ENCODE measurements around the gene STK11. TPM values are rescaled to one million over a fixed set of nuclear protein-coding genes. Genes with fewer than 3 reads are reported as not detected.

Gene STK11
- total RNA-seq, 1 donor from 2014 or later: 104 TPM

- intact Hi-C loops (cut with DNase I): loop anchor here (1.0 to 10.0 kb wide), 2 partner anchors 19 to 323 kb away; partner anchors contain the start of gene ARID3A
- H3K27ac ChIP-seq: peak overlapping the region; percentile 92 to 99
- TF ChIP-seq CTCF (IDR thresholded peaks at IDR 0.05): no peak
- H3K4me3 ChIP-seq: peak overlapping the region; percentile 67 to 95
- no peaks in the 10 kb centered on the region for H3K9me3 ChIP-seq
- peaks cover 31 to 50% of the 10 kb centered on the region in 2 donors for H3K4me1 ChIP-seq
- no peaks in the 10 kb centered on the region for H3K27me3 ChIP-seq
- H3K36me3 ChIP-seq: peaks cover 6 to 15% of the 10 kb centered on the region in 2 donors
- no peak for DNase-seq (ENCODE audit: low spot score in 2 of 2)
These were observed 42.2 kb downstream of the STK11 start for GRCh38 chr19:1247748-1248138.

- intact Hi-C loops (cut with DNase I): loop anchor here (1.0 to 10.0 kb wide), 2 partner anchors 18 to 323 kb away; partner anchors contain the start of gene ARID3A
- Histone ChIP-seq H3K4me3 (peak within 1 kb of the TSS; percentile 67 to 95), H3K9me3 (no peaks in the 10 kb centered on the region), H3K27me3 (no peaks in the 10 kb centered on the region), H3K4me1 (peaks cover 28 to 45% of the 10 kb centered on the region in 2 donors), H3K27ac (peak within 1 kb of the TSS; percentile 92 to 99), H3K36me3 (peaks cover 6 to 15% of the 10 kb centered on the region in 2 donors)
- peak; percentile 75 to 92 for DNase-seq (ENCODE audit: low spot score in 2 of 2)
- TF ChIP-seq CTCF (IDR thresholded peaks at IDR 0.05): peak in 2 of 3 experiments; percentile 41 to 48
These were observed 42.7 kb downstream of the STK11 start, which contains the start of gene MIDN for GRCh38 chr19:1248139-1248785. Gene MIDN, plus strand, starts transcription at chr19:1248583. Its CDS starts 1,714 bp downstream, at chr19:1250297.

GRCh38 chr19:1248786-1249297 lies 43.3 kb downstream of the STK11 start:
- Histone ChIP-seq H3K9me3 (no peaks in the 10 kb centered on the region), H3K36me3 (peaks cover 8 to 20% of the 10 kb centered on the region in 2 donors), H3K27ac (peak overlapping the region; percentile 92 to 99), H3K27me3 (no peaks in the 10 kb centered on the region), H3K4me1 (peaks cover 31 to 44% of the 10 kb centered on the region in 2 donors), H3K4me3 (peak overlapping the region; percentile 67 to 95)
- TF ChIP-seq CTCF (IDR thresholded peaks at IDR 0.05): peak; percentile 72 to 99 (median 73)
- intact Hi-C loops (cut with DNase I): loop anchor here (1.0 to 10.0 kb wide), 3 partner anchors 17 to 324 kb away; partner anchors contain the start of genes ARID3A and CIRBP
- DNase-seq (ENCODE audit: low spot score in 2 of 2): peak in 1 of 2 donors; percentile 90

- peak; percentile 91 to 98 for DNase-seq (ENCODE audit: low spot score in 2 of 2)
- peaks cover 32 to 45% of the 10 kb centered on the region in 2 donors for H3K4me1 ChIP-seq
- no peak for TF ChIP-seq CTCF (IDR thresholded peaks at IDR 0.05)
- no peaks in the 10 kb centered on the region for H3K9me3 ChIP-seq
- H3K4me3 ChIP-seq: peak overlapping the region; percentile 95
- no peaks in the 10 kb centered on the region for H3K27me3 ChIP-seq
- intact Hi-C loops (cut with DNase I): loop anchor here (1.0 to 10.0 kb wide), 2 partner anchors 20 to 325 kb away; partner anchors contain the start of genes ARID3A and CIRBP
- H3K36me3 ChIP-seq: peaks cover 14 to 26% of the 10 kb centered on the region in 2 donors
- H3K27ac ChIP-seq: peak overlapping the region; percentile 94 to 99
These were observed 43.9 kb downstream of the STK11 start for GRCh38 chr19:1249298-1249989.

- Histone ChIP-seq H3K4me1 (peaks cover 28 to 45% of the 10 kb centered on the region in 2 donors), H3K27ac (peak overlapping the region; percentile 94 to 98), H3K36me3 (peaks cover 20 to 31% of the 10 kb centered on the region in 2 donors), H3K4me3 (peak overlapping the region; percentile 95), H3K27me3 (no peaks in the 10 kb centered on the region), H3K9me3 (no peaks in the 10 kb centered on the region)
- no peak for TF ChIP-seq CTCF (IDR thresholded peaks at IDR 0.05)
- DNase-seq (ENCODE audit: low spot score in 2 of 2): no peak
- intact Hi-C loops (cut with DNase I): loop anchor here (1.0 to 10.0 kb wide), 2 partner anchors 19 to 325 kb away; partner anchors contain the start of genes ARID3A and CIRBP
These were observed 44.4 kb downstream of the STK11 start for GRCh38 chr19:1249990-1250436.

All from ascending aorta (tissue), 2 donors.